Measurements from ENCODE around the gene ATRX. TPM values are rescaled to one million over a fixed set of nuclear protein-coding genes. Genes with fewer than 3 reads are reported as not detected.

Gene ATRX
- total and polyA plus RNA-seq, 2 of the 8 experiments (the other 6 are each of a cell fraction or from before 2014, with no cell fraction given): 28.4 to 97.8 TPM

- no peak for TF ChIP-seq CTBP2 (IDR thresholded peaks at IDR 0.05; ENCODE audit: borderline replicate concordance, insufficient read depth, insufficient read length, low read length)
Measured at GRCh38 chrX:77740376-77740905, 45.6 kb downstream of the ATRX start (continued).

Data from H1 (cell line).